MM.1S (cell line): ENCODE measurements around the gene PRKG1.
A peak's percentile ranks its signal among the peaks of the same experiment; 100 is the strongest.

ENCODE experiments used
- DNase-seq: peaks from one replicate; pipeline ENCODE4 v3.0.0-alpha.2; 2015
- H2AFZ ChIP-seq: fragments of 300-600 bp; sonication (generic); 2 replicates; pipeline ENCODE4 v1.6.0; 2016; ENCODE audit warnings: antibody characterized with exemption, low read length
- H3F3A ChIP-seq: fragments of 300-600 bp; sonication (generic); 2 replicates; pipeline ENCODE4 v1.6.1; 2016; ENCODE audit warnings: mild to moderate bottlenecking, antibody characterized with exemption, low read length, moderate library complexity, mixed read lengths; ENCODE audit not compliant: insufficient read depth
- H3K27ac ChIP-seq: fragments of 300-600 bp; sonication (generic); 2 replicates; pipeline ENCODE4 v1.5.1; 2016; ENCODE audit warnings: mild to moderate bottlenecking, low read length
- H3K27me3 ChIP-seq: fragments of 300-600 bp; sonication (generic); replicated peaks from 2 replicates; pipeline ENCODE4 v1.6.0; 2016; ENCODE audit warnings: low read length; ENCODE audit not compliant: insufficient read depth
- H3K36me3 ChIP-seq: fragments of 300-600 bp; sonication (generic); replicated peaks from 2 replicates; pipeline ENCODE4 v1.6.1; 2016; ENCODE audit warnings: mild to moderate bottlenecking, low read length, mixed read lengths; ENCODE audit not compliant: insufficient read depth
- H3K4me1 ChIP-seq: fragments of 300-600 bp; sonication (generic); 2 replicates; pipeline ENCODE4 v1.6.1; 2016; ENCODE audit warnings: low read length, mixed read lengths
- H3K4me2 ChIP-seq: fragments of 300-600 bp; sonication (generic); 2 replicates; pipeline ENCODE4 v1.6.0; 2016; ENCODE audit warnings: low read depth, low read length
- H3K4me3 ChIP-seq: fragments of 300-600 bp; sonication (generic); 2 replicates; pipeline ENCODE4 v1.5.1; 2016; ENCODE audit warnings: low read length, mixed read lengths
- H3K79me2 ChIP-seq: fragments of 300-600 bp; sonication (generic); 2 replicates; pipeline ENCODE4 v1.6.1; 2016; ENCODE audit warnings: mixed run types, low read length, mixed read lengths
- H3K9ac ChIP-seq: fragments of 300-600 bp; sonication (generic); 2 replicates; pipeline ENCODE4 v1.6.1; 2016; ENCODE audit warnings: low read length, mixed read lengths
- H3K9me2 ChIP-seq: fragments of 300-600 bp; sonication (generic); replicated peaks from 2 replicates; pipeline ENCODE4 v1.6.1; 2016; ENCODE audit warnings: mild to moderate bottlenecking, low read length, mixed read lengths; ENCODE audit not compliant: insufficient read depth
- H3K9me3 ChIP-seq: fragments of 300-600 bp; sonication (generic); replicated peaks from 2 replicates; pipeline ENCODE4 v1.6.1; 2016; ENCODE audit warnings: mild to moderate bottlenecking, low read length, mixed read lengths; ENCODE audit not compliant: insufficient read depth
- H4K20me1 ChIP-seq: fragments of 300-600 bp; sonication (generic); 2 replicates; pipeline ENCODE4 v1.6.1; 2016; ENCODE audit warnings: mild to moderate bottlenecking, low read length, moderate library complexity, mixed read lengths; ENCODE audit not compliant: insufficient read depth
- CTCF ChIP-seq: fragments of 300-600 bp; sonication (generic); IDR thresholded peaks from 2 replicates; pipeline ENCODE4 v1.5.1; 2016; ENCODE audit warnings: antibody characterized with exemption, low read length, mixed read lengths
- EZH2 ChIP-seq: fragments of 300-600 bp; sonication (generic); optimal IDR thresholded peaks from 2 replicates; pipeline ENCODE3; 2017; ENCODE audit warnings: low read depth, mild to moderate bottlenecking, antibody characterized with exemption, low read length, mixed read lengths
- EZH2phosphoT487 ChIP-seq: fragments of 300-600 bp; sonication (generic); IDR thresholded peaks from 2 replicates; pipeline ENCODE4 v1.6.1; 2018; ENCODE audit warnings: antibody characterized with exemption, low read length

PRKG1 gene

GRCh38 chr10:51698473-51699063, 624.3 kb downstream of the PRKG1 start:
- no peaks in the 10 kb centered on the region for H3K9me3 ChIP-seq
- H3K27ac ChIP-seq, result no peak overlapping the region
- H3K79me2 ChIP-seq, result peaks cover 29% of the 10 kb centered on the region
- H3K9me2 ChIP-seq, result no peaks in the 10 kb centered on the region
- DNase-seq, result peak; percentile 9
- no peaks in the 10 kb centered on the region for H3K27me3 ChIP-seq
- H3K4me1 ChIP-seq, result peaks cover 8% of the 10 kb centered on the region
- H3K4me2 ChIP-seq, result peak overlapping the region; percentile 83
- H2AFZ ChIP-seq, result peak overlapping the region; percentile 86; the same call in 1 of the 2 replicates
- peak overlapping the region; percentile 90 for H3K9ac ChIP-seq
- peak overlapping the region; percentile 81 for H3K4me3 ChIP-seq
- no peaks in the 10 kb centered on the region for H4K20me1 ChIP-seq
- H3F3A ChIP-seq, result no peaks in the 10 kb centered on the region
- no peak for TF ChIP-seq EZH2
- no peak for TF ChIP-seq EZH2phosphoT487
- TF ChIP-seq CTCF, result no peak
- H3K36me3 ChIP-seq, result no peaks in the 10 kb centered on the region

DNA sequence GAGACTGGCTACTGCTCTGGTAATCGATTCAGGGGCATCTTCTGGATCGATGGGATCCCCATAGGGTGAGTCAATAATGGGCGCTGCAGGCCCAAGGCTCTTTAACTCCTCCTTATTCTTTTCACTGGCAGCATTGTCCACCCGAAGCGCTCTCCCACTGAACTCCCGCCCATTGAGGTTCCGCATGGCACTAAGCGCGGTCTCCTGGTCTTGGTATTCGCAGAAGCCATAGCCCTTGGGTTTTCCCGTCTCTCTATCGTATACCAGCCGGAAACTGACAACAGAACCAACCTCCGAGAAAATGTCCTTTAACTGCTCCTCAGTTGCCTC, 624.8 kb downstream of the PRKG1 start:
- Histone ChIP-seq H3K36me3 (no peaks in the 10 kb centered on the region), H3F3A (no peaks in the 10 kb centered on the region), H3K79me2 (peaks cover 29% of the 10 kb centered on the region), H2AFZ (peak overlapping the region; percentile 86), H3K4me3 (peak overlapping the region; percentile 81), H3K27ac (peak overlapping the region; percentile 86; the same call in 1 of the 2 replicates), H3K27me3 (no peaks in the 10 kb centered on the region), H3K4me1 (peaks cover 8% of the 10 kb centered on the region), H3K9me3 (no peaks in the 10 kb centered on the region), H3K4me2 (peak overlapping the region; percentile 83), H3K9ac (peak overlapping the region; percentile 90), H3K9me2 (no peaks in the 10 kb centered on the region), H4K20me1 (no peaks in the 10 kb centered on the region)
- TF ChIP-seq EZH2 (no peak), CTCF (no peak), EZH2phosphoT487 (no peak)
- no peak for DNase-seq

GRCh38 chr10:51699475-51700227, 625.4 kb downstream of the PRKG1 start, which contains the start of gene CSTF2T:
Gene CSTF2T (minus strand): TSS chr10:51699595. CDS start chr10:51699549, 46 bp downstream.
- Histone ChIP-seq H3K9me3 (no peaks in the 10 kb centered on the region), H3K9ac (peak within 1 kb of the TSS; percentile 90), H4K20me1 (no peaks in the 10 kb centered on the region), H3K27me3 (no peaks in the 10 kb centered on the region), H3K79me2 (peaks cover 29% of the 10 kb centered on the region), H3K36me3 (no peaks in the 10 kb centered on the region), H3F3A (no peaks in the 10 kb centered on the region), H2AFZ (peak within 1 kb of the TSS; percentile 86), H3K4me2 (peak within 1 kb of the TSS; percentile 83), H3K4me1 (peaks cover 8% of the 10 kb centered on the region), H3K9me2 (no peaks in the 10 kb centered on the region), H3K27ac (peak within 1 kb of the TSS; percentile 86), H3K4me3 (peak within 1 kb of the TSS; percentile 81)
- no peak for TF ChIP-seq CTCF
- TF ChIP-seq EZH2phosphoT487, result no peak
- no peak for TF ChIP-seq EZH2
- peak; percentile 96 for DNase-seq
